MG63 (cell line): ENCODE data around the gene FAM219A. TPM values are rescaled to one million over a fixed set of nuclear protein-coding genes. Genes with fewer than 3 reads are reported as not detected.

Experiments
- DNase-seq: peaks from one replicate; pipeline ENCODE4 v3.0.0-alpha.2; 2020
- H3K27me3 ChIP-seq: fragments of 250-450 bp; sonication (Bioruptor Pico); 2 replicates; pipeline ENCODE4 v1.5.1; 2020; ENCODE audit warnings: mild to moderate bottlenecking, moderate library complexity
- H3K36me3 ChIP-seq: fragments of 250-450 bp; sonication (Bioruptor Pico); 2 replicates; pipeline ENCODE4 v1.5.1; 2020; ENCODE audit warnings: mild to moderate bottlenecking, moderate library complexity
- H3K4me3 ChIP-seq: fragments of 250-450 bp; sonication (Bioruptor Pico); 2 replicates; pipeline ENCODE4 v1.5.1; 2020; ENCODE audit warnings: mild to moderate bottlenecking, moderate library complexity
- H3K9me3 ChIP-seq: fragments of 250-450 bp; sonication (Bioruptor Pico); 2 replicates; pipeline ENCODE4 v1.5.1; 2020; ENCODE audit warnings: mild to moderate bottlenecking, moderate library complexity
- total RNA-seq: library from RNA; depleted of rRNA; stranded (reverse); fragments of >200 nt; shearing (Covaris generic); gene quantifications from 2 replicates; pipeline ENCODE4 v1.2.3, GENCODE V29; 2014; ENCODE audit warnings: low replicate concordance

Gene FAM219A
- total RNA-seq, 1 experiment from 2014 or later = 7.7 TPM

GRCh38 chr9:34431667-34432066 is 26.7 kb downstream of the FAM219A start:
- no peaks in the 10 kb centered on the region for H3K9me3 ChIP-seq
- no peak for DNase-seq
- no peaks in the 10 kb centered on the region for H3K27me3 ChIP-seq
- H3K4me3 ChIP-seq = no peak overlapping the region
- H3K36me3 ChIP-seq = no peaks in the 10 kb centered on the region

GRCh38 chr9:34430843-34431437 is 27.4 kb downstream of the FAM219A start:
- H3K4me3 ChIP-seq = no peak overlapping the region
- no peaks in the 10 kb centered on the region for H3K9me3 ChIP-seq
- peak; percentile 82 for DNase-seq
- H3K36me3 ChIP-seq = no peaks in the 10 kb centered on the region
- H3K27me3 ChIP-seq = no peaks in the 10 kb centered on the region

- H3K36me3 ChIP-seq = no peaks in the 10 kb centered on the region
- H3K9me3 ChIP-seq = no peaks in the 10 kb centered on the region
- H3K4me3 ChIP-seq = no peak overlapping the region
- H3K27me3 ChIP-seq = no peaks in the 10 kb centered on the region
- DNase-seq = no peak
Measured at GRCh38 chr9:34428325-34428958, 29.9 kb downstream of the FAM219A start.

DNA sequence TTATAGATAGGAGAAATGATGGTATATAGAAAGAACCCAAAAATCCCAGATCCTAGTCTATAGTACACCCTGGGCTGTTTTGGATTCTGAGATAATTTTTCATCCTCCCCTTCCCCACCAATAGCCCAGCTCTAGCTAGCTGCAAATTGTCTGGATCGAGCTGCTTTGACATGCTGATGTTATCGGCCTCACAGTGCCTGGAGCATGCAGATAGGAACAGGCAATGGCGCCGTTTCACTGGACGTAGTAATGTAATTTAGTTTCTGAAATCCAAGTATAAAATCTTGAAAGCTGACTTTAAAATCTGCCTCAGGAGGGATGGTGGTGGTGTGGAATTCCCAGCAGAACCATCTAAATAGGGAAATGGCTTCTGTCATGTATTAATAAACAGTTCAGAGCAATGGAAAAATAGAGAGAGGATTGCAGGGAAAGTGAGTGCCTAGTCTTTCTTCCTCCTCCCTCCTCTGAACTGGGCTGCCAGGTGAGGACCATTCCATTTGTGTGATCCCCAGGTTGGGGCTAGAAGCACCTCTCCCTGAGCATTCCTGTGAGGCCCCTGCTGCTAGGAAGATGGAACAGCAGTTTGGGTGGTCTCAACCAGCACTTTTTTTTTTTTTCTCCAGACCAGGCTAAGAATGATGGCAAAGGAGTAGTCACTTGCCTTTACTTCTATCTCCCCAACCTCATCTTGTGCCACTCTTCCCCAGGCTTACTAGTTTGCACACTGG is 31.9 kb downstream of the FAM219A start:
- Histone ChIP-seq H3K4me3 (no peak overlapping the region), H3K36me3 (no peaks in the 10 kb centered on the region), H3K27me3 (no peaks in the 10 kb centered on the region), H3K9me3 (no peaks in the 10 kb centered on the region)
- no peak for DNase-seq

DNA sequence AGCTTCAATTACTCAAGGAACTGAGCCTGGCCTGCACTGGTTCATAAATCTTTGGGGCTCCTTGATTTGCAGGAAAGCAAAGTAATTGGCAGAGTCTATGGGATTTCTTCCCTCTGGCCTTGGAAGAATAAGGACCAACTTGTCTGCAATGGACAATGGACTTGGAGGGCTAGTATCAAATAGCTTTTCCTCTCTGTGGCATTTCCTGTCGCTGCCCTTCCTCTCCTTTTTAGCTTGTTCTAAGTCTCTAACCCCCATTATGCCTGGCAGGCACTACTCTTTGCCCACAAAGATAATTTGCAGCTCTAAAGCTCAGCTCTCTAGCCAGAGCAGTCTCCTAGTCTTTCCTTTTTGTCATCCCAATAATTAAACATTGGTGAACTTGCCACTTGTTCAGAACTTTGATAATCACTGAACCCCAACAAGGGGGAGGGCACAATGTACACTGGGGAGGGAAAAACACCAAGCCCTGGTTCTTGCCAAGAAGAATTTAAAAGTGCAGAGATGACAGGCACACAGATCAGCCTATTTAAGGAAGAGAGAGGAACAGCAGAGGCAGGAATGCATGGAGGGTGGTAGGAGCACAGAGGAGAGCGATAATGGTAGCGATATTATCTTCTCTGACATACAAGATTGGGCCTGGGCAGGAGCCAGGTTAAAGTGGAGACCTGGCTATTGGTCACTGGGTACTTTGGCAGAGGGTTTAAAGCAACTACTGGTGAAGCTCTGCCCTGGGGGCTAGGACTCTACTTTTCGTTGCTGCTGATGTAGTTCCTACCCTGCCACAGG is 38.5 kb downstream of the FAM219A start:
- no peak for DNase-seq
- Histone ChIP-seq H3K9me3 (no peaks in the 10 kb centered on the region), H3K4me3 (no peak overlapping the region), H3K36me3 (no peaks in the 10 kb centered on the region), H3K27me3 (no peaks in the 10 kb centered on the region)

- no peak for DNase-seq
- H3K4me3 ChIP-seq = no peak overlapping the region
- H3K36me3 ChIP-seq = no peaks in the 10 kb centered on the region
- H3K27me3 ChIP-seq = no peaks in the 10 kb centered on the region
- H3K9me3 ChIP-seq = no peaks in the 10 kb centered on the region
Measured at GRCh38 chr9:34417734-34418133, 40.6 kb downstream of the FAM219A start.

DNA sequence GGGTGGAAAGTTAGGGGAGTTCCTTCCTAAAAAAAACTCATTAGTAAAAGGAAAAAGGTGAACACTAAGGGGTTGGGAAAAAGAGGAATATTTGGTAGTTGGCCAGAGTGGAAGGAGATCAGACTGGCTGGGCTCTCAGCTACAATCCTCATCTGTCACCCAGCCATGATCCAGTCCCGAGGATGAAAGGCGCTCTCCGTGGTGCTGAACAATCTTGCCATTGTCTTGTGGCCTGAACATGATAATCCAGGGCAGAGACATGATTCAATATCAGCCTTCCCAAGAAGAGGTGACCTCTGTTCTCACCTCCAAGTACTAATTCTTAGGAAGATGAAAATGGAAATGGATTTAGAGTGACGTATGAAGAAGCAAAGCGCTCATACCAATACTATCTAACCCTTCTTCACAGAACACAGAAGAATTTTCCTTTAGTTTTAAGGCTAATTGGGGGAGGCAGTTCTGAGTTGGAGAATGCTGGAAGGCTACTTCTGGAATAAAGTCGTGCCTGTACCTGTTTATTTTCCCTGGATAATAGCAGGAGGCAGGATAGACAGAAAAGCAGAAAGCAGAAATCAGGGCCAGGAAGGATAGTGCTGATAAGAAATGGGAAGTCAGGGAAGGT is 45.0 kb downstream of the FAM219A start:
- peak; percentile 9 for DNase-seq
- Histone ChIP-seq H3K4me3 (no peak overlapping the region), H3K36me3 (no peaks in the 10 kb centered on the region), H3K9me3 (no peaks in the 10 kb centered on the region), H3K27me3 (no peaks in the 10 kb centered on the region)

GRCh38 chr9:34412336-34412735 is 46.0 kb downstream of the FAM219A start:
- H3K4me3 ChIP-seq = no peak overlapping the region
- no peak for DNase-seq
- H3K9me3 ChIP-seq = no peaks in the 10 kb centered on the region
- H3K27me3 ChIP-seq = no peaks in the 10 kb centered on the region
- no peaks in the 10 kb centered on the region for H3K36me3 ChIP-seq

DNA sequence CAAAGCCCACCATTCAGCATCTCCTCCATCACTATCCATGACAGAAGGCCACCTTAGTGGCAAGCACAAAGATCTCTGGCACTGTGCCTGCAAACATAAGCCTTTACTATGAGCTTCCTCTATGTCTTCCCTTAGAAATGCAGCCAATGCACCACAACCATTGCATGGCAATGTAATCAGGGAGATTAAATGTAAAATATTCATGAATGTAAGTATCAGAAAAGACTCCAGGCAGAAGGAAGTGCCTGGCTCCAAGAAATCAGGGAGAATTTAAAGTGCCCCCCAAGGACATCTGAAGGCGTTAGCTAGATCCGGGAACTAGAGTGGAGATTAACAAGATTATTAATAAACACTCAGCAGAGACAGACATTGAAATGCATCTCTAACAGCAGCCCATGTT is 49.2 kb downstream of the FAM219A start:
- Histone ChIP-seq H3K9me3 (no peaks in the 10 kb centered on the region), H3K27me3 (no peaks in the 10 kb centered on the region), H3K36me3 (no peaks in the 10 kb centered on the region), H3K4me3 (no peak overlapping the region)
- DNase-seq = no peak

- no peak for DNase-seq
- H3K36me3 ChIP-seq = no peaks in the 10 kb centered on the region
- no peak overlapping the region for H3K4me3 ChIP-seq
- H3K27me3 ChIP-seq = no peaks in the 10 kb centered on the region
- H3K9me3 ChIP-seq = no peaks in the 10 kb centered on the region
Measured at GRCh38 chr9:34408173-34408572, 50.2 kb downstream of the FAM219A start.

GRCh38 chr9:34406219-34406618 is 52.2 kb downstream of the FAM219A start:
- H3K27me3 ChIP-seq = no peaks in the 10 kb centered on the region
- H3K36me3 ChIP-seq = 0 out of 2 replicates have a peak, but pooled peaks cover 3% of the 10 kb centered on the region
- H3K9me3 ChIP-seq = no peaks in the 10 kb centered on the region
- H3K4me3 ChIP-seq = no peak overlapping the region
- no peak for DNase-seq

- no peaks in the 10 kb centered on the region for H3K27me3 ChIP-seq
- H3K9me3 ChIP-seq = no peaks in the 10 kb centered on the region
- 0 out of 2 replicates have a peak, but pooled peaks cover 3% of the 10 kb centered on the region for H3K36me3 ChIP-seq
- no peak overlapping the region for H3K4me3 ChIP-seq
- DNase-seq = no peak
Measured at GRCh38 chr9:34405719-34406118, 52.7 kb downstream of the FAM219A start.

GRCh38 chr9:34403554-34404380 is 54.6 kb downstream of the FAM219A start:
- H3K9me3 ChIP-seq = no peaks in the 10 kb centered on the region
- H3K27me3 ChIP-seq = no peaks in the 10 kb centered on the region
- 0 out of 2 replicates have a peak, but pooled peaks cover 3% of the 10 kb centered on the region for H3K36me3 ChIP-seq
- peak; percentile 48 for DNase-seq
- no peak overlapping the region for H3K4me3 ChIP-seq

DNA sequence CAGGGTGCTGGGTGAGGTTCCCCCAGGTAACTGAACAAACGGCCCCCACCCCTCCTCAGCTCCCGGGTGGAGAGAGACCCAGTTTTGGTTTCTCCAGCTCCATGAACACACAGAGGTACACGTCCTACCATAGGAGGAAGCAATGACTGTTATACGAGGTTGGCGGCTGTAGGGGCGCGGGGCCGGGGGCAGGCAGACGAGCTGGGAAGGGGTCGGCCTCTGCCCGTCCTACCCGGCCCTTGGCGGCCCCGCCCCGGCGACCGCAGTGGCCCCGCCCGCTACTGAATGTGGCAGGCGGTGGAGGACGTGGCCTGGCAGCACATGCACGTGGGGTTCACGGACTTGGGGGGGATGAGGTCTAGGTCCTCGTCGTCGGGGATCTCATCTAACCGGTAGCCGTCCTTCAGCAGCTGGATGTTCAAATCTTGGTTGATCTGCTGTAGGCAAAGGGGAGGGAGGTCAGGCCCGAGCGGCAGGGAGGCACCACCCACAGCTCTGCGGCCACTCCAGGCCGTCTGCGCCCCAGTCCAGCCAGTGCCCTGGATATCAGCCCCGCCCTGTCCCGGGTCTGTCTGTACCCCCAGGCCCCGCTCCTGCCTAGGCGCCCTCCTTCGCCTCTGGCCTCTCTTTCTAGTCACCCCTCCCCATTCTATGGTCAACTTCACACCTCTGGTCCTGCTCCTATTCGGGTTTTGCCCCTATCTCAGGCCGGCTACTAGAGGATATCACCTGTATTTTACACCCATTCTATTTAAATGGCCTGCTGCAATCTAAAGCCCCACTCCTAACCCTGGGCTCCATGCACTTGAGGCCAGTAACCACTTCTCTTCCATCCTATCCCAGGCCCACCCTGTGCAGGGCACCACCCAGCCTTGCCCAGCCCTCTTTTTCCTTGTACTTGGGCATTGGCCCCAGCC is 57.4 kb downstream of the FAM219A start:
- no peaks in the 10 kb centered on the region for H3K9me3 ChIP-seq
- no peak overlapping the region for H3K4me3 ChIP-seq
- DNase-seq = no peak
- 0 out of 2 replicates have a peak, but pooled peaks cover 3% of the 10 kb centered on the region for H3K36me3 ChIP-seq
- no peaks in the 10 kb centered on the region for H3K27me3 ChIP-seq

DNA sequence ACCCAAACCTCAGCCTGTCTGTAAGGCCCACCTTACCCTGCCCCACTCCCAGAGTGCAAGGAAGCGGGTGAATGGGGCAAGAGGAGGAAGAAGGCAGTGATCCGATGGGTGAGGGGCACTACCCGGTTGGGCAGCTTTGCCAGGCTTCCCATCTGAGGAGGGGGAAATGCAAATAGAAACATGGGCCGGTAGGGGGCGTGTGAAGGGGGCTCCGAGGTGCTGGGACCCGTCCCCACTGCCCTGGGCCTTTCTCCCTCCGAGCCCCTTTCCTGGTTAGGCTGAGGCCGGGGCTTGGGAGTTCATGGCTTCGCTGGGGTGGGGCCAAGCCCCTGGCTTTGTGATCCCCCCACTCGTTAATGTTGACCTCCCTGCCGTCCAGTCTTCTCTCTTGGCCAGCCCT is 58.1 kb downstream of the FAM219A start:
- H3K27me3 ChIP-seq = no peaks in the 10 kb centered on the region
- H3K36me3 ChIP-seq = 0 out of 2 replicates have a peak, but pooled peaks cover 3% of the 10 kb centered on the region
- H3K4me3 ChIP-seq = no peak overlapping the region
- no peaks in the 10 kb centered on the region for H3K9me3 ChIP-seq
- DNase-seq = no peak
